Inflammatory macrophage (primary cell): ENCODE measurements around the gene KRTAP2-3.
"Not testable (repeated sequence)": the region's sequence is repeated elsewhere in the genome, so short reads cannot be mapped to it uniquely, and the experiment has no call there.

ENCODE experiments used
- DNase-seq, 2 donors: peaks; one replicate each; pipeline ENCODE4 v3.0.0-alpha.2; 2020 to 2022

KRTAP2-3 gene

DNA sequence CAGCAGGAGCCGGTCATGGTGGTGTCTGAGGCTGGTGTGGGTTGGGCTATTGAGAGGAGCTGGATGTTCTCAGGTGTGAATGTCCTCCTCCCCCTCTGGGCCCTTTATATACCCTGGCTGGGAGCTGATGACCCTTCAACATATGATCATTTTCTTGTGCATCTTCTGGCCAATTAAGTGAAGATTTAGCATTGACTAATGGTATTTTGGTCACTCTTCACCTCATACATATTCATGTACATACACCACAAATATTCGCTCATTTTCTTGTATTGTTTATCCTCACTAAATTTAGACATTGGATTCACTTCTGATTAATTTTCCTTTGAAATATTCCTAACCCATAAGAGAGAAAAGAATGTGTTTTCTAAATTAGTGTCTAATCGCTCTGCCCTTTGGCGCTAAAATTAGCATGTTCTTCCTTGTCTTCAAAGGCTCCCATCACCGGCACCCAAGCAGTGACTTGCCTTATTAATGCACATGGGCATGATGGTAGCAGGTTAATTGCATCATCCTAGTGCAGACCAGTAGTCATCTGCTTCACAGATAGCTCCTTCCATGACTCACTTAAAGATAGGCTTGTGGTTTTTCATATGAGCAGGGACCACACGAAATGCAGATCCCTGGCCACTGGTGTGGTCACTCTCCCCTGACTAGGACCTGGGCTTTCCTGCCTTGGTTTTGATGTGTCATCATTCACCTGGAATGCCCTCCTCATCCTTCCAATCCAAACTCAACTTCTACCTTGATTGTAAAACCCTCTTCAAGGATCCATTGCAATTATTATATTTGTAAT lies 6.1 kb upstream of the KRTAP2-3 start, which contains the start of gene KRTAP2-4:
Gene KRTAP2-4, minus strand, starts transcription at position 51 of the 796 bp plus-strand sequence. Its CDS starts 34 bp downstream, at position 17.
- peak in 1 of 2 donors; percentile 11 for DNase-seq

DNA sequence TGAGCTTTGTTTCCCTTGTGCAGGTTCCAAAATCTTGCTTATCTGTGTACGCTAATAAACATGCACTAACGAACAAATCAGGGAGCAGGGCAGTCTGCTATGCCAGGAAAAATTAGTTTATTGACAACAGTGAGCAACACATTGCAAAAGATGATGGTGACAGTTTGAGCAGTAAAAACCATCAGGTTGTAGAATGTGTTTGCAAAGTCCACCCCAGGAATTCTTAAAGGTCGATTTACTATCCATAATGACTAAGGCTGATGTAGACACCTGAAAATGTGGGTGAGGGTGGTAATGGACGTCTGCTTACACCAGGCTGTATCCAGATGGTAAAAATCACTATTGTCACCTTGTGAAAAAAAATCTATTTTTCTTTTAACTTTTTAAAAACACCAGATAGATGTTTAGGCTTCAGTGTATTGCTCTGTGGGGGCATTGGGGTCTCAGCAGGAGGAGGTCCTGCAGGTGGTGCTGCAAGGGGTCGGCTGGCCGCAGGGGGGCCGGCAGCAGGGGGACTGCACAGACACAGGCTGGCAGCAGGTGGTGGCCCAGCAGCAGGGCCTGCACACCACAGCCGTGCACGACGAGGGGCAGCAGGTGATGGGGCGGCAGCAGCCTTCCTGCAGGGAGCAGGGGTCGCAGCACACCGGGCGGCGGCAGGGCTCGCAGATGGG lies 5.2 kb upstream of the KRTAP2-3 start:
- not testable (repeated sequence) for DNase-seq

DNA sequence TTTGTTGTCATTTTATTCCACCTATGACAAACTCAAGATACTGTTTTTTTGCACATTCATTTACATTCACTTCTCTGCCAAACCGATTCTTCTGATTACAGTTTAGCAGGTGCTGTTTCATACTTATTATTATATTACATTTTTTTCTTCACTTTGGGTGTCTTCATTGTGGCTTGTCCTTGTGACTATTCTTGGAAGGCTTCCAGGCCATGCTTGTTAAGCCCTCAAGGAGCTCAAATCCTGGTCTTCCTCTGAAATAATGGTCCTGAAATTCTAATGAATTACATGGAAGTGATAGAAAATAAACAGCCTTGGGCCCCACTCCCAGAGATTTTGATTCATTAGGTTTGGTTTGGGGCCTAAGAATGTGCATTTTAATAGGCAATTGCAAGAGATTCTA lies 4.4 kb upstream of the KRTAP2-3 start:
- DNase-seq: no peak

DNA sequence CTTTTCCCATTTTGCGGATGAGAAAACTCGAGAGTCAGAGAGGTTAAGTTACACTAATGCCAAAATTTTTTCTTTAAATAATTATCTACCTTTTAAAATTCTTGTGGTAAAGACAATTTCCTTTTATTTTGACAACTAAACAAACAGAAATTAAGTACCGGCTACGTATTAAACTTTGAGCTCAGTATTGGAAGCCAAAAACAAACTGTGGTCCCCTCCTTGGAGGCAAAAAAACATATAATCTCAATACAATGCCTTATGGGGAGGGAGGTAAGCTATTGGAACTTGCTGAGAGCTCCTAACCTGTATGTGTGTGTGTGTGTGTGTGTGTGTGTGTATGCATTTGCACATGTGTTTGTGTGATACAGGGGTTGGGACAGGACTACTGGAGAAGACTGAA lies 3.5 kb upstream of the KRTAP2-3 start:
- DNase-seq: no peak

DNA sequence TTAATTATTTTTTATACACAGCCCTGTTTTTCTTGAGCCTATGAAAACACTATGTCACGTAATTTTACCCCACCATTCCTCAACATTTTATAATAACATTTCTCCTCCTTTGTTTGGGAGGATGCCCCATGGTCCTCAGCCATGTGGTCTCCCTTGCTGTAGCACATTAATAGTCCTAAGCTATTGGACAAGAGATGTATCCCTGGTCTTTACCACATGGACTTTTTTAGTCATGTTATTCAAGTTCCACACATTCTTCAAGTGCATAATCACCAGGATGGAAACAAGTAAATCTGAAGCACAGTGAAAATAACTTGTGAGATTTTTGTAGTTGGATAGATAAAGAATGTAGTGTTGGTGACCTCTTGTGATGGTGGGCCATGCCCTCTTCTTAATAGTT lies 2.0 kb upstream of the KRTAP2-3 start:
- no peak for DNase-seq

DNA sequence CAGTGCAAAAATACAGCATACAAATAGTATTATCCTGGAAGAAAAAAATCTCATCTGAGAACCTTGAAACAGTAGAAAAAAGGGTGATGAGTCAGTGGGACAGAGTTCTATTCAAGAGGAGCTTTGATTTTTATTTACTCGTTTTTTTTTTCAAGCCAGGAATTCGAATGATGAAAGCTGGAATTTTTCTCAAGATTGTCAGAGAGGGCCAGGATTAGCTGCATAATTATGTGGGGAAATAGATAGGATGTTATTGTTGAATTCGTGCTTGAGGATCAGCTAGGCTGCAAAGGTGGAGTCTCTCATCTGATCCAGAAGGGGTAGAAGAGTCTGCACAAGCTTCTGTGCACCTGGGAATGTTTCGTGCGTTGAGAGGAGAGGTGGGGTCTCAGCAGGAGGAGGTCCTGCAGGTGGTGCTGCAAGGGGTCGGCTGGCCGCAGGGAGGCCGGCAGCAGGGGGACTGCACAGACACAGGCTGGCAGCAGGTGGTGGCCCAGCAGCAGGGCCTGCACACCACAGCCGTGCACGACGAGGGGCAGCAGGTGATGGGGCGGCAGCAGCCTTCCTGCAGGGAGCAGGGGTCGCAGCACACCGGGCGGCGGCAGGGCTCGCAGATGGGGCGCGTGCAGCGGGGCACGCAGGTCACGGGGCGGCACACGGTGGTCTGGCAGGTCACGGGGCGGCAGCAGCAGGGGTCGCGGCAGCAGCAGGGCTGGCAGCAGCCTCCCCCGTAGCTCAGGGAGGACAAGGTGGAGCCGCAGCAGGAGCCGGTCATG lies 450 bp downstream of the KRTAP2-3 start:
- not testable (repeated sequence) for DNase-seq

DNA sequence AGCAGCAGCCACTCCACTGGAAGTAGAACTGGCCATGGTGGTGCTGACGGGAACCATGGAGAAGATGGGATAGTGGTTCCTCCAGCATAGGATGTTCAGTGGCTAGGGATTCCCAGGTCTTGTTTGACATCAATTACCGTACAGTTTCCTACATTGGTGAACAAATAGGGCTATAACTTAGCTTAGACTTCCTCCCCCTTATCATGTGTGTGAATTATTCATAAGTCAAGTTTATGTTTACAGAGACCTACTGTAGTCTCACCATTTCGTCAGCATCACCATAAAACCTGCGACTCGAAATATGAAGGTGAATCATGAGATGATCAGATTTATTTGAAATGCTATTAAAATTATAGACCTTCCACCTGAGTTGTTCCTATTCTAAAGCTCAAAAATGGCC lies 1.2 kb downstream of the KRTAP2-3 start:
- DNase-seq: no peak

DNA sequence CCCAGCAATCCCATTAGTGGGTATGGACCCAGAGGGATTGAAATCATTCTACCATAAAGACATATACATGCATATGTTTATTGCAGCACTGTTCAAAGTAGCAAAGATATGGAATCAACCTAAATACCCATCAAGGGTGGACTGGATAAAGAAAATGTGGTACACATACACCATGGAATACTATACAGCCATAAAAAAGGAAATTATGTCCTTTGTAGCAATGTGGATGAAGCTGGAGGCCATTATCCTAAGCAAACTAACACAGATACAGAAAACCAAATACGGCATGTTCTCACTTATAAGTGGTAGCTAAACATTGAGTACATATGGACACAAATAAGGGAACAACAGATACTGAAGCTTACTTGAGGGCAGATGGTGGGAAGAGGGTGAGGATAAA lies 2.4 kb downstream of the KRTAP2-3 start:
- no peak for DNase-seq

DNA sequence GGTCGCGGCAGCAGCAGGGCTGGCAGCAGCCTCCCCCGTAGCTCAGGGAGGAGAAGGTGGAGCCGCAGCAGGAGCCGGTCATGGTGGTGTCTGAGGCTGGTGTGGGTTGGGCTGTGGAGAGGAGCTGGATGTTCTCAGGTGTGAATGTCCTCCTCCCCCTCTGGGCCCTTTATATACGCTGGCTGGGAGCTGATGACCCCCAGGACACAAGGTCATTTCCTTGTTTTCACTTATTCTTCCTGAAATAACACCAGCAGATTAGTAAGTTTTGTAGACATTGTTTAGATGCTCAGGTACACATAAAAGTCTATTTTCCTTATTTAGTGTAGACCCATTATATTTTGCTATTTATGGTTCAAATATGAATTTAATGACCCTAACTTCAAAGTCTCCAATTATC lies 4.8 kb downstream of the KRTAP2-3 start, which contains the start of gene KRTAP2-2:
Gene KRTAP2-2, minus strand, starts transcription at position 101 of the 400 bp plus-strand sequence. Its CDS starts 19 bp downstream, at position 82.
- not testable (repeated sequence) for DNase-seq

DNA sequence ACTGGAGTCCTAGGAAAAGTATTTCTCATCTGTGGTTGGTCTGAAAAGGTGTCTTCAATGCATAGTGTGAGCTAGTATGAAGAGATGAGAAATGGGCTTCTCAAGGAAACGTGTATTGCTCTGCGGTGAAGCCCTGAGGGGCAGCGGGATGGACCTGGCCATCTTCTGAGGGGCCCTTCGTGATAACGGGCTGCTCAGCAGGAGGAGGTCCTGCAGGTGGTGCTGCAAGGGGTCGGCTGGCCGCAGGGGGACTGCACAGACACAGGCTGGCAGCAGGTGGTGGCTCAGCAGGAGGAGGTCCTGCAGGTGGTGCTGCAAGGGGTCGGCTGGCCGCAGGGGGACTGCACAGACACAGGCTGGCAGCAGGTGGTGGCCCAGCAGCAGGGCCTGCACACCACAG lies 5.4 kb downstream of the KRTAP2-3 start:
- not testable (repeated sequence) for DNase-seq

DNA sequence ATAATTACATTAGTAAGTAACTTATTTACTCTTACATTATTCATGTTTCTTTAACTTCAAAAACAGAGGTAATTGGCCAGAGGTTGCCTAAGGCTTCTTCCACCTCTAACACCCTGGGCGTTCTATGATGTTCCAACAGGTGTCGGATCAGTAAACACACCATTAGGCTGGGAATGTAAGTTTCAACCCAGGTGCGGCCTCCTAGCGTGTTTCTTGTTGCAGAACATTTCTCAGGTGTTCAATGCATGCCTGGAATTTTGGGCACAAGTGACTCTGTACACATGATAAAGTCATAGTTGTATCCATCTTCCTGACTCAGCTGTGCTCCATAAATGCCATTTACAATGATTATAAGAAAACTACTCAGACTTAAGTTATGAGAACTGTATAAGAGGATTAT lies 5.9 kb downstream of the KRTAP2-3 start:
- DNase-seq: no peak

DNA sequence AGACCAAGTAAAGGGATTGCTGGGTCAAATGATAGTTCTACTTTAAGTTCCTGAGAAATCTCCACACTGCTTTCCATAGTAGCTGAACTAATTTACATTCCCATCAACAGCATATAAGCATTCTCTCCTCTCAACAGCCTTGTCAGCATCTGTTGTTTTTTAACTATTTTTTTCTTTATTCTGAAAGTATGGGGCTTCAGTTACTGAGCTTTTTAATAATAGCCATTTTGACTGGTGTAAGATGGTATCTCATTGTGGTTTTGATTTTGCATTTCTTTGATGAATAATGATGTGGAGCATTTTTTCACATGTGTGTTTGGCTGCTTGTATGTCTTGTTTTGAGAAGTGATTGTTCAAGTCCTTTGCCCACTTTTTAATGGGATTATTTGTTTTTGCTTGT lies 7.3 kb downstream of the KRTAP2-3 start:
- no peak for DNase-seq

DNA sequence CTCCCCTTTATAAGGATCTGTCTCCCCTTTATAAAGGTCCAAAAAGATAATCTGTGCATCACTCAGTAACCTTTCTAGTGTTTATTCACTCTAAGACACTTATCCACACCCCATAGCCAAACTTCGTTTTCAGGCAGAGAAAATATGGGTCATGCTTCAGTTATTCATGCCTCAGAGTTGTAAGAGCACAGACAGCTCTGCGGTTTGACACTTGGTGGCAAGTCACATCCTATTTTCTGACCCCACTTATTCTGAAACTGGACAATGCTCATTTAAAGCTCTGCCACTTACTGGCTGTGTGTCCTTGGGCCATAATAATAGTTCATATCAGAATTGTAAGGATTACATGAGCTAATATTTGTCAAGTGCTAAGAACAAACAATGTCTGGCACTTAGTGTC lies 10.8 kb downstream of the KRTAP2-3 start:
- no peak for DNase-seq

DNA sequence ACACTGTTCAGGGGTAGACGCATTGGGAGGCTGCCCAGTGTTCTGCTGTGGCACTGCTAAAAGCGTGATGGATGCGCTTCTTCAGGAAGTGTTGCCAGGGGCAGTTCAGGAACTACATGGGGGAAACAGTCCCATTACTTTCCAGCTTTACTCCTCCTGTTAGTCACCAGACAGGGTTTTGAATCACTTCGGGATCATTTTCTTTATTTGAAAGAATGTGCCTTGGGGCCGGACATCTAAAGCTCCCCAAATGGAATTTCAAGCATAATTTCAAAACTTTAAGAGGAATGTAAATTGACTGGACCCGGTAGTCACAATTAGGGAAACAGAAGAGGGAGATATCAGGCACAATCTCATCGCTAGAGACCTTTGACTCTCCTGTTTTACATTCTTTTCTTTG lies 11.5 kb downstream of the KRTAP2-3 start:
- no peak for DNase-seq

DNA sequence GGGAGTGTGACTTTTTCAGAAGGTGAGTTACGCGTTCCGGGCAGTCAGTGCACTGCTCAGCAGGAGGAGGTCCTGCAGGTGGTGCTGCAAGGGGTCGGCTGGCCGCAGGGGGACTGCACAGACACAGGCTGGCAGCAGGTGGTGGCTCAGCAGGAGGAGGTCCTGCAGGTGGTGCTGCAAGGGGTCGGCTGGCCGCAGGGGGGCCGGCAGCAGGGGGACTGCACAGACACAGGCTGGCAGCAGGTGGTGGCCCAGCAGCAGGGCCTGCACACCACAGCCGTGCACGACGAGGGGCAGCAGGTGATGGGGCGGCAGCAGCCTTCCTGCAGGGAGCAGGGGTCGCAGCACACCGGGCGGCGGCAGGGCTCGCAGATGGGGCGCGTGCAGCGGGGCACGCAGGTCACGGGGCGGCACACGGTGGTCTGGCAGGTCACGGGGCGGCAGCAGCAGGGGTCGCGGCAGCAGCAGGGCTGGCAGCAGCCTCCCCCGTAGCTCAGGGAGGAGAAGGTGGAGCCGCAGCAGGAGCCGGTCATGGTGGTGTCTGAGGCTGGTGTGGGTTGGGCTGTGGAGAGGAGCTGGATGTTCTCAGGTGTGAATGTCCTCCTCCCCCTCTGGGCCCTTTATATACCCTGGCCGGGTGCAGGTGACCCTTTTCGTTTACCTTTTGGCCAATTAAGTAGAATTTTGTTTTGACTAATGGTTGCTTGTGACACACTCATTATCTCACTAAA lies 13.0 kb downstream of the KRTAP2-3 start, which contains the start of gene KRTAP2-1:
Gene KRTAP2-1, minus strand, starts transcription at position 582 of the 731 bp plus-strand sequence. Its CDS starts 49 bp downstream, at position 533.
- DNase-seq: not testable (repeated sequence)

DNA sequence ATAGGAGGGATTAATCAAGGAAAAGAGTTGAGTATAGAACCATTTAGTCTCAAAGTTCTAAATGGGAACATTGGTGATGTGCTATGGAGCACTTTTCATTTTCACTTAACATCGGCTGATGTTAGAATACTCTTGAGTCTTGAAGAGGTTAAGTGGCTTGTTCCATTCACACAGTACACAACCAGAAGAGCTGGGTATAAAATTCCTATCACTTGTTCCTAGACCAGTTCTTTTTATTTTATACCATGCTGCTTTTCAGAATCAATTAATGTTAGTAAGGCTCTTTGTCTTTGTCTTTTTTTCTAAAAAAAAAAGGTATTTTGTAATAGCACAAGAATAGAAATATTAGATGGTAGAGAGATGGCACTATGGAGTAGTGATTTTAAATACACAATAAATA lies 17.0 kb downstream of the KRTAP2-3 start:
- no peak for DNase-seq

DNA sequence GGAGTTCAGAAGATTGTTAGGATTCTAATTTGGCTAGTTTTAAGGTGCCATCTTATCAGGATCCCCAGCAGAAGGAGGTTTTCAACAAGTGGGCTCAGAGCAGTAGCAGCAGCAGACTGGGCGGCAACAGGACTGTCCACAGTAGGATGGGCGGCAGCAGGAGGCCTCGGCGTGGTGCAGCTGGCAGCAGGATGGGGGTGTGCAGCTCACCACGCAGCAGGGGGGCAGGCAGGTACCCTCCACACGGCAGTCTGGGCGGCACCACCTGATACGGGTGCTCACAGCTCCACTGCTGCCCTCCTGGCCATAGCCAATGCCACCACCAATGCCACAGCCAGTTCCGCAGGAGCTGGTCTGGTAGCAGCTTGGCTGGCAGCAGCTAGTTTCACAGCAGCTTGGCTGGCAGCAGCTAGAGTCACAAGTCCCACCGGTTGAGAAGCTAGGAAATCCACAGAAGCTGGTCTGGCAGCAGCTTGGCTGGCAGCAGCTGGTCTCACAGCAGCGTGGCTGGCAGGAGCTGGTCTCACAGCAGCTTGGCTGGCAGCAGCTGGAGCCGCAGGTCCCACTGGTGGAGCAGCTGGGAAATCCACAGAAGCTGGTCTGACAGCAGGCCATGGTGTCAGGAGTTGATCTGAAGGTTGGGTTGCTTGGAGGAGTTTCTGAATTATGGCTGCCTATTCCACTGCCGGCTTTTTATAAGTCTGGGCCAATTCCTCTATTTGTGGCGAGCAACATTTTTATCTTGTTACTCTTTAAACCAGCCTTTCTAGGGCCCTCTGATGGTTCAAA lies 18.9 kb downstream of the KRTAP2-3 start, which contains the start of gene KRTAP1-1:
Gene KRTAP1-1, minus strand, starts transcription at position 668 of the 789 bp plus-strand sequence. Its CDS starts 53 bp downstream, at position 615.
- DNase-seq: not testable (repeated sequence)

DNA sequence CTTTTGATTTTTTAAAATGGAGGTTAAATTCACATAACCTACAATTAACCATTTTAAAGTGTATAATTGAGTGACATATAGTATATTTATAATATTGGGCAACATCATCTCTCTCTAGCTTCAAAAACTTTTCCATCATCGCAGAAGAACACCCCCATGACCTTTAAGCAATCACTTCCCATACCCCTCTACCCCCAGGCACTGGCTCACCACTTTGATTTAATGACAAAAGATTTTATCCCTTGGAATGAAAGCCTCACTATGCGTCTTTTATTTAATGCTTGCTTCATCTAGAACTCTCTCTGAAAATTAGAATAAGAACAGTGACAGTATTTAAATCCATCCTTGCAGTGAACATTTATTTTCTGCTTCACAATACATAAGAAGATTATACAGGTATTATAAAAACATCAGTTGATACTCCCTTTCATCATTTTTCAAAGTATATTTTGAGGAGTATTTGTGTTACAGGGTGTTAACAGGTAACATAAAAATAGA lies 22.0 kb downstream of the KRTAP2-3 start:
- DNase-seq: no peak

DNA sequence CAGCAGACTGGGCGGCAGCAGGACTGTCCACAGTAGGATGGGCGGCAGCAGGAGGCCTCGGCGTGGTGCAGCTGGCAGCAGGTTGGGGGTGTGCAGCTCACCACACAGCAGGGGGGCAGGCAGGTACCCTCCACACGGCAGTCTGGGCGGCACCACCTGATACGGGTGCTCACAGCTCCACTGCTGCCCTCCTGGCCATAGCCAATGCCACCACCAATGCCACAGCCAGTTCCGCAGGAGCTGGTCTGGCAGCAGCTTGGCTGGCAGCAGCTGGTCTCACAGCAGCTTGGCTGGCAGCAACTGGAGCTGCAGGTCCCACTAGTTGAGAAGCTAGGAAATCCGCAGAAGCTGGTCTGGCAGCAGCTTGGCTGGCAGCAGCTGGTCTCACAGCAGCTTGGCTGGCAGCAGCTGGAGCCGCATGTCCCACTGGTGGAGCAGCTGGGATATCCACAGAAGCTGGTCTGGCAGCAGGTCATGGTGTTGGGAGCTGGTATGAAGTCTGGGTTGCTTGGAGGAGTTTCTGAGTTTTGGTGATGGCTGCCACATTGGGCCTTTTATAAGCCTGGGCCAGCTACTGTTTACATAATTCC lies 25.5 kb downstream of the KRTAP2-3 start, which contains the start of gene KRTAP1-3:
Gene KRTAP1-3, minus strand, starts transcription at position 529 of the 590 bp plus-strand sequence. Its CDS starts 53 bp downstream, at position 476.
- DNase-seq: not testable (repeated sequence)

DNA sequence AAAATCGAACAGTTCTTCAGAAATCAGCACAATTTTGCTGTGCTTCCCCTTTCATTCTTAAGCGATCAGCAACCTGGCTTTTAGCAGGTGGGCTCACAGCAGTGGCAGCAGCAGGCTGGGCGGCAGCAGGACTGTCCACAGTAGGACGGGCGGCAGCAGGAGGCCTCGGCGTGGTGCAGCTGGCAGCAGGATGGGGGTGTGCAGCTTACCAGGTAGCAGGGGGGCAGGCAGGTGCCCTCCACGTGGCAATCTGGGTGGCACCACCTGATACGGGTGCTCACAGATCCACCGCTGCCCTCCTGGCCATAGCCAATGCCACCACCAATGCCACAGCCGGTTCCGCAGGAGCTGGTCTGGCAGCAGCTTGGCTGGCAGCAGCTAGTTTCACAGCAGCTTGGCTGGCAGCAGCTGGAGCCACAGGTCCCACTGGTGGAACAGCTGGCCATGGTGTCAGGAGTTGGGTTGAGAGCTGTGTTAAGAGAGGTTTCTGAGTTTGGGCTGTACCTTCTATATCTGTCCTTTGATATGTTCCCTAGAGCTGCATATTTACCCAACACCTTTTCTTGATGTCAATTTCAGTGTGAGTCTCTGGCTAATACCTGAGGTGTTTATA lies 30.2 kb downstream of the KRTAP2-3 start, which contains the start of gene KRTAP1-4:
Gene KRTAP1-4, minus strand, starts transcription at position 563 of the 613 bp plus-strand sequence. Its CDS starts 117 bp downstream, at position 446.
- DNase-seq: no peak
